HG03196 (cell line): ENCODE measurements around the gene MYMX.
A peak's percentile ranks its signal among the peaks of the same experiment; 100 is the strongest.

ENCODE experiments used
- ATAC-seq: cut with Tn5 transposase; IDR thresholded peaks from one replicate; pipeline ENCODE4 v1.9.1; 2021; ENCODE audit not compliant: unreplicated experiment

The MYMX gene

DNA sequence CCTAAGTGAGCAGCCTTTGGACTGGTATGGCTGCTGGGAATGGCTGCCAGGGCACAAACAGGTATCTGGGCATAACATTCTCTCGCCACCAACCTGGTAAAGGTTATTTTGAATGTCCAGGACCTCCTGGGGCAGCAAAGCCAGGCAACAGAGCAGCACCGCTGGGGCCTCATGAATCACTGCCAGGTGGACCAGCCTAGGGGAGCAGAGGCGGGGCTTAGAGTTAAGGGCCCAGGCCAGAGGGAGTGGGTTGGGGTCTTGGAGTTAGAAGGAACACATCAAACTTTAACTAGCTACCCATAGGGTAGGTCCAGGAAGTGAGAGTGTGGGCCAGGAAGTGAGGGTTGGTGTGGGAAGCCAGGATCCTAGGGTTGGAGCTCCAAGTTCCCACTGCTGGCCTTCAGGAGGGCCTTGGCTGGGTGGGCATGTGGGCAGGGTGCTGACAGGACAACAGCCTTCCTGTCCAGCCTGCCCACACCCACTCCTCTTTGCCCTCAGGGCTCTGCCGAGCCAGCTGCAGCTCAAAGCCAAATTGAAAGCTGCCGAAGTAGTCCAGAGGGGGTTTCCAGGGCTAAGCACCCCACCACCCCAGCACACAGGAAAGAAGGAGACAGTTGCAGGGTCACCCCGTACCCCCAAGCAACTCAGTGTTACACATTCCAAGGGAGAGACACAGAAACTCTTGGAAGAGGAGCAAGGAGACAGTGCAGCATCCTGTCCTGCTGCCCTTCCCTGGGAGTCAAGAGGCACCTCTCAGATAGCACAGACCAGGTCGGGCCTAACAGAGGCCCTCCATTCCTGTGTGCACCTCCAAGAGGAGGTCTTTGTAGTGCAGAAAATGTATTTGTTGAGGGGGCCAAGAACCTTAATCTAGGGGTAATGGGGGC lies 46.0 kb downstream of the MYMX start:
- ATAC-seq, result no peak

DNA sequence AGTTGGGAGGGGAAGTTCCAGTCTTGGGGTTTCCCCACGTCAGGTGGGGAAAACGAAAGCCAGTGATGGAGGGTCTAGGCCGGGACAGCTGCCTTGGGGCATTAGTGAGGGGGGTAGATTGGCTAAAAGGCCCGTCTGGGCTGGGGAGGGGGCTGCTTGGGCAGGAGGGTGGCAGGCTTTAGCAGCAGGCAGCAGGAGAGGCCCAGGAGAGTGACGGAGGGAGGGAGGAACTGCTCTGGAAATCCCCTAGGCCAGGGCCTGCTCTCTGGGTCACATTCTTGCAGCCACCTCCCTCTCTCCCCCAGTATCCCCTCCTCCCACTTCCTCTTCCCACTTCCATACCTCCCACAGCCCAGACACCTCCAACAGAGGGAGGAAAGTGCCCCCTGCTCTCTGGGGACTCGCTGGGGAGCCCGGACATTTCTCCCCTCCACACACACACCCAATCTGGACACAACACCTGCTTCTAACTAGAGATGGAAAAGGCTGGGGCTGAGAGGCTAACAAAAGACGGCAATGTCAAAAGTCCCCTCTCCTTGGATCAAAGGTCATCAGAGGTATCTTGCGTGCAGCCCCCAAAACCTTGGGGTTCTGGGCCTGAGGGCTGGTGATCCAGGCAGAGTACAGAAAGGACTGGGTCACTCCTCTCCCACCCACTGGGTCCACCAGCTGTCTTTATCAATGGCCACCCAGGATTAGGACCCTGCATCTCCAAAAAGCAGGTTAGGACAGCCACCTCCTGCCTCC lies 46.8 kb downstream of the MYMX start:
- no peak for ATAC-seq

DNA sequence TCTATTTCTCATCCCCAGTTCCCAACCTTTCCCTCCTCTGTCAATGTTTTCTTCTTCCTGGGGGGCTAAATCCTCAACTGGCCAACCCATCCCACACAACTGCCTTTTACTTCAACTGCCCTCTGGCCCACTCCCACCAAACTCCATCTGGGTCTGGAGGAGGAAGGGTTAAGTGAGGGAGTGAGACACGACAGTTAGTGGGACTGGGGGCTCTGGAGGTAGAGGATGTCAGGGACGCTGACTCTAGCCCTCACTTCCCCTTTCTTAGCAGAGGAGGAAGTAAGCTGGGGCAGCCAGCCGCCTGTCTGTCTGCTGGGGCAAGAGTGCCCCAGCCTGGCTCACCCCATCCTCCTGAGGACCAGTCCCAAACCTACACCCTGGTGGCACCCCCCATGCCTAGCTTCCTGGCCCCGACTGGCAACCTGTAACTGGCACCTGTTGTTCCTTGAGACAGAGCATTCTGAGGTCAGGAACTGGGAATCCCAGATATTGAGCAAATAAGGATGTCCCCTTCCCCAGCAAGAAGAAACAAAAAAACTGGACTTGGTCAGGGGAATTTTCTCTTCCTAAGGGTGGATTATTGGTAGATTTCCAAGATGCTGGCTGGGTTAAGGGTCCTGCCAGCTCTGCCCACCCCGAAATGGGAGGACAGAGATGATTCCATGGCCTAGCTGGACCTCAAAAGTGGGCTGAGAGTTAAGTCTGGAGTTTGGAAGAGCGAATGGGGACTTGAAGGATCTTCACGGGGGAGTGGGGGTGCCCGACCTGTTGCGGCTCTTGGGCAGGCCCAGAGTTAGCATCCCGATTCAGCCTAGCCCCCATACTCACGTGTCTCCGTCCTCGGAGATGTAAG lies 47.7 kb downstream of the MYMX start:
- peak; percentile 29 for ATAC-seq

DNA sequence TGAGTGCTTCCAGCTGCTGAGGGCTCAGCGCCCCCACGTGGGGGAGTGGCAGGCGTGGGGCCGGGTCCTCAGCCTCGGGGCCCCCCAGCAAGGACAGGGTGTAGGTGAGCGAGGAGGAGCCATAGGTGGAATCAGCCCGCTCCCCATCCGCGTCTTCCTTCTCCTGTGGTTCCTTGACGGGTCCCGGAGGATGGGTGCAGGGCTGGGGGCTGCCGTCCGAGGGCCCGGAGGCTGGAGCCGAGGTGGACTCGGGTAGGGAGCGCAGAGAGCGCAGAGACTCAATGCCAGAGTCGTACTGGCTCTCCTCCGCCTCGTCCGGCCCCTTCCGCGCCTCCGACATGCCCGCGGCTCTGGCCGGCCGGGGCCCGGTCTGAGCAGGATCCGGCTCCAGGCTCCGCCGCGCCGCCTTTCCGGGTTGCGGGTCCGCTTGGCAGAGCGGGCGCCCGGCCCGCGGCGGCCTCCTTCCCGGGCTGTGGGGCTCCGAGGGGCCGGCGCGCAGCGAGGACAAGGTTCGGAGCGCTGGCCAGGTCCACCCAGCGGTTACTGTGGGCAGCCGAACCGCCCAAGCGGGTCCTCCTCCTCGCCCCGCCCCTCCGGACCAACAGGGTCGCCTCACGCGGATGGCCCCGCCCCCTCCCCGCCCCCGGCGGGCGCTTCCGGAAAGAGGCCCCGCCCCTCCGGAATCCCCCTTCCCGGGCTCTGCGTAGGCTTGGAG lies 48.4 kb downstream of the MYMX start, which contains the start of gene NFKBIE:
TSS of gene NFKBIE (minus strand) at position 545 of the 715 bp plus-strand sequence. CDS start at position 340, 205 bp downstream.
- peak; percentile 40 for ATAC-seq

DNA sequence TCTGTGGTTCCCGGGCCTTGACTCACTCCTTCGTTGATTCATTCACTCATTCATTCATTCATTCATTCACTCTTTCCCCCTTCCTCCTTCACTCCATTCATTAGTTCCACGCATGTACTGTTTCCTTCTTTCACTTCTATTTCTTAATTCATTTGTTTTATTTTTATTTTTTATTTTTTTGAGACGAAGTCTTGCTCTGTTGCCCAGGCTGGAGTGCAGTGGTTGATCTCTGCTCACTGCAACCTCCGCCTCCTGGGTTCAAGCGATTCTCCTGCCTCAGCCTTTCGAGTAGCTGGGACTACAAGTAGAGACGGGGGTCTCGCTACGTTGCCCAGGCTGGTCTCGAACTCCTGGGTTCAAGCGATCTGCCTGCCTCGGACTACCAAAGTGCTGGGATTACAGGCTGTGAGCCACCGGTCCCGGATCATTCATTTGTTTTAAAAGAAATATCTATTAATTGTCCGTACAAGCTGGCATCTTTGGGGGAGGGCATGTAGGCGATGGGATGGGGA lies 49.1 kb downstream of the MYMX start:
- ATAC-seq, result no peak

DNA sequence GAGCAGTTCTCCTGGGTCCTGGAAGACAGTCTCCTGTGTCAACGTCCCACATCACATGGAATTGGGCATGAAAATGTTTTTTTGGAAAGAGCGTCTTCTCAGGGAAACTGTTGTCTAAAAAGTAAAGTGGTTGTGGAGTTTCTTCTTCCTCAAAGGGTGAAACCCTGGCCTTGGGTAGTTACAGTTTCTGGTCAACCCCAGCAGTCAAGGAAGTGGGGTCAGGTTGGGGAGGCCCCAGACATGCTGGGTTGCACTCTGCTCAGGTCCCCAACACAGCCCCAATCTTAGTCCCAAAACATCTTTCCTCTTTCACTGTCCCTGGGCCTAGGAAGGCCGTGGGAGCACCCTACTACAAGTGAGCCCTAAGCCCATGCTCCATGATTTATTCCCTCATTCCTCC lies 49.6 kb downstream of the MYMX start:
- ATAC-seq, result peak; percentile 29

DNA sequence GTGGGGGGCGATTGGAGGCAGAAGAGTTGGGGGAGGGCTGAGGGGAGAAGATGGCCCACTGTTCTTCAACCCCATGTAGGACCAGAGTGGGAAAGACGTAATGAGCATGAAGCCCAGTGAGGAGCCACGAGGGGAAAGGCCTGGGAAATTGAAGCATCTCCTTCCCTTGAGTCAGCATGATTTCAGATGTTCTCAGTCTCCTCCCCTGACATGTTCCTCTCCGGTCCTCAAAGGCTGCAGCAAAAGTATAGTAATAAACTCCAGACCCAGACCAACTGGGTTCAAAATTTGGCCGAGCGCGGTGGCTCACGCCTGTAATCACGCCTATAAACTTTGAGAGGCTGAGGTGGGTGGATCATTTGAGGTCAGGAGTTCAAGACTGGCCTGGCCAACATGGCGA lies 50.5 kb downstream of the MYMX start:
- ATAC-seq, result no peak
